AG08395 (cell line): ENCODE measurements around the gene TMEM222.
A peak's percentile ranks its signal among the peaks of the same experiment; 100 is the strongest.
"Not testable (repeated sequence)": the region's sequence is repeated elsewhere in the genome, so short reads cannot be mapped to it uniquely, and the experiment has no call there.

ENCODE experiments used
- DNase-seq: peaks from one replicate; pipeline ENCODE4 v3.0.0; 2012; ENCODE audit warnings: mixed read lengths, low spot score

Gene TMEM222, protein sequence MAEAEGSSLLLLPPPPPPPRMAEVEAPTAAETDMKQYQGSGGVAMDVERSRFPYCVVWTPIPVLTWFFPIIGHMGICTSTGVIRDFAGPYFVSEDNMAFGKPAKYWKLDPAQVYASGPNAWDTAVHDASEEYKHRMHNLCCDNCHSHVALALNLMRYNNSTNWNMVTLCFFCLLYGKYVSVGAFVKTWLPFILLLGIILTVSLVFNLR

GRCh38 chr1:27321813-27322568, at the start of gene TMEM222:
Gene TMEM222 (plus strand): TSS chr1:27322163. CDS start chr1:27322198, 35 bp downstream.
- DNase-seq = peak; percentile 99

DNA sequence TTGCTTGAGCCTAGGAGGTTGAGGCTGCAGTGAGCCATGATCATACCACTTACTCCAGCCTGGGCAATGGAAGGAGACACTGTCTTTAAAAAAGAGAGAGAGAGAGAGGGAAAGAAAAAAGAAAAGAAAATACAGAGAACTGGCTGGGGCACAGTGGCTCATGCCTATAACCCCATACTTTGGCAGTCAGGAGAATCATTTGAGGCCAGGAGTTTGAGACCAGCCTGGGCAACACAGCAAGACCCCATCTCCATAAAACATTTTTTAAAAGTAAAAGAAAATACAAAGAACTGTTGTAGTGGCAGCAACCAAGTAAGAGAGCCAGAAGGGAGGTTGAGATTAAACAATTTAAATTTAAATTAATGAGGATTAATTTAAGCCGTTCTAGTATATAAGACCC, 47.8 kb upstream of the TMEM222 start:
- no peak for DNase-seq

GRCh38 chr1:27275696-27276095, 46.3 kb upstream of the TMEM222 start:
- no peak for DNase-seq

- DNase-seq = peak; percentile 88
Measured at GRCh38 chr1:27284425-27285273, 37.3 kb upstream of the TMEM222 start.

GRCh38 chr1:27285274-27285660, 36.7 kb upstream of the TMEM222 start:
- no peak for DNase-seq

- not testable (repeated sequence) for DNase-seq
Measured at GRCh38 chr1:27285821-27286220, 36.1 kb upstream of the TMEM222 start.

- not testable (repeated sequence) for DNase-seq
Measured at GRCh38 chr1:27289125-27289524, 32.8 kb upstream of the TMEM222 start.

GRCh38 chr1:27290581-27290980, 31.4 kb upstream of the TMEM222 start:
- DNase-seq = no peak

DNA sequence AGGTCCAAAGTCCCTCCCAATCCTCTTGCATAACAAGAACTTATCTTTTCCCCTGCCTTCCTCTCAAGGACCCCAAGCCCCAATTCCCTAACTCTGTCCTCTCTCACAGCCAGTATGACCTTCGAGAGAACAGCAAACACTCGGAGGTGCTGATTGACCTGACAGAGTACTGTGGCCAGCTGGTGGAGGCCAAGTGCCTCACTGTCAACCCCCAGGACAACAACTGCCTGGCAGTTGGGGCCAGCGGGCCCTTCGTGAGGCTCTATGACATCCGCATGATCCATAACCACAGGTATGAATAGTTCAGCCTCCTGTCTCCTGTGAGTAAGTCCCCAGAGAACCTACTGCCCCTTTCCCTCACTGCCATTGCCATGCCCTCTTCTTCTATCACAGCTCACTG, 29.9 kb upstream of the TMEM222 start:
- DNase-seq = peak; percentile 58

DNA sequence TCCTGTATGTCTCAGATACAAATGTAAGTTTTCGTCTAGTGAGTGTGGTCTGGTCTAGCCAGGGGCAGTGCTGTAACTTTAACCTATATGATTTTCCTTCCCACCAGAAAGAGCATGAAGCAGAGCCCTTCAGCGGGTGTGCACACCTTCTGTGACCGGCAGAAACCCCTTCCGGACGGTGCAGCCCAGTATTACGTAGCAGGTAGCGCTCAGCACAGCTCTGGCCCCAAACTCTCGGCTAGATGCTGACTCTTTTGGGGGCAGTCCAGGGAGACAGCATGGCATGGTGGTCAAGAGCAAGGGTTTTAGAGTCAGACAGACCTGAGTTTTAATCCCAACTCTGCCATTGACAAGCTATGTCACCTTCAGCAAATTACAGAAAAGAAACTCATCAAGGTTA, 28.0 kb upstream of the TMEM222 start:
- no peak for DNase-seq

- DNase-seq = peak; percentile 74
Measured at GRCh38 chr1:27296773-27297291, 25.1 kb upstream of the TMEM222 start.

GRCh38 chr1:27297903-27298302, 24.1 kb upstream of the TMEM222 start:
- DNase-seq = no peak

GRCh38 chr1:27298632-27299384, 23.2 kb upstream of the TMEM222 start:
- no peak for DNase-seq

- DNase-seq = peak; percentile 98
Measured at GRCh38 chr1:27299385-27300271, 22.3 kb upstream of the TMEM222 start.

- peak; percentile 93 for DNase-seq
Measured at GRCh38 chr1:27300341-27301051, 21.5 kb upstream of the TMEM222 start.

DNA sequence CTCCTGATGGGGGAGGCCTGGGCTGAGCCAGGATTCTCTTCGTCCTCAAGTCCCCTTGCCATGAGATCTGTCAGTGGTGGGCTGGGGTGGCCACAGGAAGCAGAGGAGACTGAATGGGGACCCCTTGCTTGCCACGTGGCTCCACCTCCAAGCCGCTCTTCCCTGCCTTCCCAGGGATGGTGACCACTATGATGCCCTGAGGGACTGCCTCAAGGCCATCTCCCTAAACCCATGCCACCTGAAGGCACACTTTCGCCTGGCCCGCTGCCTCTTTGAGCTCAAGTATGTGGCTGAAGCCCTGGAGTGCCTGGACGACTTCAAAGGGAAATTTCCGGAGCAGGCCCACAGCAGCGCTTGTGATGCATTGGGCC, 20.9 kb upstream of the TMEM222 start:
- no peak for DNase-seq

DNA sequence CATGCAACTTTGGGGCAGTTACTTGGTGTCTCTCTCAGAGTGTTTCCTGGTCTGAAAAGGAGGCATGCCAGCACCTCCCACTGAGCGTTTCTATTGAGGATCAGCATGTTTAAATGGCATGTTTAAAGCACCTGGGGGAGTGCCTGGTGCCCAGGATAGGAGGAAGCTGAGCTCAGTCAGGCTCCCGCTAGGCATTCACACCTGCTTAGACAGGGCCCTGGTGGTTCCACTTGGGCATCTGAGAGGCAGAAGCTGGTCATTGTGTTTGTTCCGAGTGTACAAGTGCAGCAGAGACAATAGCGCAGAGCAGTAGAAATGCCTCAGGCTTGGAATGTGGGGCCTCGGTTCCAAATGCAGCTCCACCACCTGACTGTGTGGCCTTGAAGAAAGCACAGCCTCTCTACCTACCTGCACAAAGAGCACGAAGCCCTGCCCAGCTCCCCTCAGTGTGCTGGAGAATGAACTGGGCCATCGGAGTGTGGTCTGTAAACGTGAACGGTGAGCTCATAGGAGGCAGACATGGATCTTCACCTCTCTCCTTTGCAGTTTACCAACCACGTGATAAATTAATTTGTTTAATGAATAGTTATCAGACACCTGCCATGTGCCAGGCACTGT, 20.3 kb upstream of the TMEM222 start:
- no peak for DNase-seq

- no peak for DNase-seq
Measured at GRCh38 chr1:27302612-27303011, 19.4 kb upstream of the TMEM222 start.

DNA sequence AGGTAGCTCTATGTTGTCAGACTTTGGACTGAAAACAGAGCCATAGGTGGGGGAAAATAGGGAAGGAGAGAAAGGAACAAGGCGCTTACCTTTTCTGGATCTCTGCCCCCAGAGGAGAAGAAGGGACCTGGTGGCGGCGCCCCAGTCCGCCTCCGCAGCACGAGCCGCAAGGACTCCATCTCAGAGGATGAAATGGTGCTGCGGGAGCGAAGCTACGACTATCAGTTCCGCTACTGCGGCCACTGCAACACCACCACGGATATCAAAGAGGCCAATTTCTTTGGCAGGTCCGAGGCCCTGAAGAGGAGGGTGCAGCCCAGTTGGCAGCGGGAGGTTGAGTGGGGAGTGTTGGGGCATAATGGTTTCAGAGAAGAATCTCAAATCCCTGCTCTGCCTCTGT, 18.5 kb upstream of the TMEM222 start:
- DNase-seq = no peak

GRCh38 chr1:27306071-27306470, 15.9 kb upstream of the TMEM222 start:
- DNase-seq = no peak
